MM.1S (cell line): ENCODE measurements around the gene ATP9A.
A peak's percentile ranks its signal among the peaks of the same experiment; 100 is the strongest.

Source experiments
- DNase-seq: peaks from one replicate; pipeline ENCODE4 v3.0.0-alpha.2; 2015
- H2AFZ ChIP-seq: fragments of 300-600 bp; sonication (generic); 2 replicates; pipeline ENCODE4 v1.6.0; 2016; ENCODE audit warnings: antibody characterized with exemption, low read length
- H3F3A ChIP-seq: fragments of 300-600 bp; sonication (generic); 2 replicates; pipeline ENCODE4 v1.6.1; 2016; ENCODE audit warnings: mild to moderate bottlenecking, antibody characterized with exemption, low read length, moderate library complexity, mixed read lengths; ENCODE audit not compliant: insufficient read depth
- H3K27ac ChIP-seq: fragments of 300-600 bp; sonication (generic); 2 replicates; pipeline ENCODE4 v1.5.1; 2016; ENCODE audit warnings: mild to moderate bottlenecking, low read length
- H3K27me3 ChIP-seq: fragments of 300-600 bp; sonication (generic); replicated peaks from 2 replicates; pipeline ENCODE4 v1.6.0; 2016; ENCODE audit warnings: low read length; ENCODE audit not compliant: insufficient read depth
- H3K36me3 ChIP-seq: fragments of 300-600 bp; sonication (generic); replicated peaks from 2 replicates; pipeline ENCODE4 v1.6.1; 2016; ENCODE audit warnings: mild to moderate bottlenecking, low read length, mixed read lengths; ENCODE audit not compliant: insufficient read depth
- H3K4me1 ChIP-seq: fragments of 300-600 bp; sonication (generic); 2 replicates; pipeline ENCODE4 v1.6.1; 2016; ENCODE audit warnings: low read length, mixed read lengths
- H3K4me2 ChIP-seq: fragments of 300-600 bp; sonication (generic); 2 replicates; pipeline ENCODE4 v1.6.0; 2016; ENCODE audit warnings: low read depth, low read length
- H3K4me3 ChIP-seq: fragments of 300-600 bp; sonication (generic); 2 replicates; pipeline ENCODE4 v1.5.1; 2016; ENCODE audit warnings: low read length, mixed read lengths
- H3K79me2 ChIP-seq: fragments of 300-600 bp; sonication (generic); 2 replicates; pipeline ENCODE4 v1.6.1; 2016; ENCODE audit warnings: mixed run types, low read length, mixed read lengths
- H3K9ac ChIP-seq: fragments of 300-600 bp; sonication (generic); 2 replicates; pipeline ENCODE4 v1.6.1; 2016; ENCODE audit warnings: low read length, mixed read lengths
- H3K9me2 ChIP-seq: fragments of 300-600 bp; sonication (generic); replicated peaks from 2 replicates; pipeline ENCODE4 v1.6.1; 2016; ENCODE audit warnings: mild to moderate bottlenecking, low read length, mixed read lengths; ENCODE audit not compliant: insufficient read depth
- H3K9me3 ChIP-seq: fragments of 300-600 bp; sonication (generic); replicated peaks from 2 replicates; pipeline ENCODE4 v1.6.1; 2016; ENCODE audit warnings: mild to moderate bottlenecking, low read length, mixed read lengths; ENCODE audit not compliant: insufficient read depth
- H4K20me1 ChIP-seq: fragments of 300-600 bp; sonication (generic); 2 replicates; pipeline ENCODE4 v1.6.1; 2016; ENCODE audit warnings: mild to moderate bottlenecking, low read length, moderate library complexity, mixed read lengths; ENCODE audit not compliant: insufficient read depth
- CTCF ChIP-seq: fragments of 300-600 bp; sonication (generic); IDR thresholded peaks from 2 replicates; pipeline ENCODE4 v1.5.1; 2016; ENCODE audit warnings: antibody characterized with exemption, low read length, mixed read lengths
- EZH2 ChIP-seq: fragments of 300-600 bp; sonication (generic); optimal IDR thresholded peaks from 2 replicates; pipeline ENCODE3; 2017; ENCODE audit warnings: low read depth, mild to moderate bottlenecking, antibody characterized with exemption, low read length, mixed read lengths
- EZH2phosphoT487 ChIP-seq: fragments of 300-600 bp; sonication (generic); IDR thresholded peaks from 2 replicates; pipeline ENCODE4 v1.6.1; 2018; ENCODE audit warnings: antibody characterized with exemption, low read length

The ATP9A gene

GRCh38 chr20:51639206-51639832, 128.9 kb downstream of the ATP9A start:
- Histone ChIP-seq H3K4me2 (no peak overlapping the region), H3K79me2 (no peaks in the 10 kb centered on the region), H4K20me1 (no peaks in the 10 kb centered on the region), H3K9ac (no peak overlapping the region), H3K36me3 (no peaks in the 10 kb centered on the region), H3K4me3 (no peak overlapping the region), H3K4me1 (no peaks in the 10 kb centered on the region), H3K27ac (no peak overlapping the region), H3K9me3 (no peaks in the 10 kb centered on the region), H3K9me2 (no peaks in the 10 kb centered on the region), H2AFZ (no peak overlapping the region), H3K27me3 (no peaks in the 10 kb centered on the region), H3F3A (no peaks in the 10 kb centered on the region)
- TF ChIP-seq CTCF (peak; percentile 68), EZH2 (no peak)
- peak; percentile 21 for DNase-seq

DNA sequence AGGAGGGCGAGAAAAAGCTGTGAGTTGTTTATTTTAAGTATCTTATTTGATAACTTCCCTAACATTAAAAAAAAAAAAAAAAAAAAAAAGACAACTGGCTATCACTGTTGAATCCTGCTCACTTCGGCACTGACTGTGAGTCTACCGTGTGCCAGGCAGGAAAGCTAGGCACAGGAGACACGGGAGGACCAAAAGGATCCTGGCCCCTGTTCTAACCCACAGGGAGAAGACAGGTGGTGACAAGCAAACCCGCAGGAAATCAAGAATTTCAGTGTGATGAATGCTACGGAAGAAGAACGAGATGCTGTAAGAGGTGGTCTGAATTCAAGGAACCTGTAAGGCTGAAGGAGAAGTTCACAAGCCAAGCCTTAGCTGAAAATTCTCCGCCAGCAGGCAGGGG, 130.9 kb downstream of the ATP9A start:
- no peak overlapping the region for H3K4me3 ChIP-seq
- DNase-seq = no peak
- no peak overlapping the region for H3K9ac ChIP-seq
- H2AFZ ChIP-seq = no peak overlapping the region
- no peak overlapping the region for H3K4me2 ChIP-seq
- H4K20me1 ChIP-seq = no peaks in the 10 kb centered on the region
- H3K4me1 ChIP-seq = no peaks in the 10 kb centered on the region
- no peaks in the 10 kb centered on the region for H3K9me3 ChIP-seq
- TF ChIP-seq EZH2 (no peak), EZH2phosphoT487 (no peak), CTCF (no peak)
- no peaks in the 10 kb centered on the region for H3K27me3 ChIP-seq
- no peaks in the 10 kb centered on the region for H3K9me2 ChIP-seq
- H3K27ac ChIP-seq = no peak overlapping the region
- H3K36me3 ChIP-seq = no peaks in the 10 kb centered on the region
- no peaks in the 10 kb centered on the region for H3K79me2 ChIP-seq
- H3F3A ChIP-seq = no peaks in the 10 kb centered on the region

- Histone ChIP-seq H4K20me1 (no peaks in the 10 kb centered on the region), H3K79me2 (no peaks in the 10 kb centered on the region), H3K4me1 (no peaks in the 10 kb centered on the region), H3K27ac (no peak overlapping the region), H3K36me3 (no peaks in the 10 kb centered on the region), H3K4me3 (no peak overlapping the region), H3K27me3 (no peaks in the 10 kb centered on the region), H3K9me3 (no peaks in the 10 kb centered on the region), H3F3A (no peaks in the 10 kb centered on the region), H2AFZ (no peak overlapping the region), H3K9ac (no peak overlapping the region), H3K4me2 (no peak overlapping the region), H3K9me2 (no peaks in the 10 kb centered on the region)
- no peak for DNase-seq
- TF ChIP-seq EZH2phosphoT487 = no peak
Observed at GRCh38 chr20:51636123-51636522, 132.1 kb downstream of the ATP9A start.

DNA sequence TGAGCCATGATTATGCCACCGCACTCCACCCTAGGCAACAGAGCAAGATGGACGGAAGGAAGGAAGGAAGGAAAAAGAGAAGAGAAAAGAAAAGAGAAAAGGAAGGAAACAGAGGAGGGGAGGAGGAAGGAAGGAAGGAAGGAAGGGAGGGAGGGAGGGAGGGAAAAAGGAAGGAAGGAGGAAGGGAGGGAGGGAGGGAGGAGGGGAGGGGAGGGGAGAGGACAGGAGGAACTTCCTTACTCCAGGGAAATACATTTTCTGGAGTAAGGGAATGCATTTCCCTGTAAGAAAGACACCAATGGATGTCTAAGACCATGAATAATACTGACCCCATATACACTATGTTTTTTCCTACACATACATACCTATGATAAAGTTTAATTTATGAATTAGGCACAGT, 132.5 kb downstream of the ATP9A start:
- Histone ChIP-seq H3K36me3 (no peaks in the 10 kb centered on the region), H3K27ac (no peak overlapping the region), H3K79me2 (no peaks in the 10 kb centered on the region), H3K4me2 (no peak overlapping the region), H4K20me1 (no peaks in the 10 kb centered on the region), H2AFZ (no peak overlapping the region), H3K27me3 (no peaks in the 10 kb centered on the region), H3K4me1 (no peaks in the 10 kb centered on the region), H3K9ac (no peak overlapping the region), H3K9me3 (no peaks in the 10 kb centered on the region), H3K4me3 (no peak overlapping the region), H3K9me2 (no peaks in the 10 kb centered on the region), H3F3A (no peaks in the 10 kb centered on the region)
- TF ChIP-seq EZH2phosphoT487 = no peak
- TF ChIP-seq EZH2 = no peak
- no peak for TF ChIP-seq CTCF
- no peak for DNase-seq
